GM18526 (cell line): Measurements from ENCODE around the gene SLC2A13.

Experiments
- POLR2A ChIP-seq: IDR thresholded peaks from 3 replicates; pipeline ENCODE4 v1.6.1; 2011; ENCODE audit not compliant: insufficient read length; ENCODE audit errors: extremely low read depth

Gene SLC2A13

GRCh38 chr12:39883411-39883810, 222.5 kb downstream of the SLC2A13 start:
- no peak for TF ChIP-seq POLR2A

- TF ChIP-seq POLR2A = no peak
Measured at GRCh38 chr12:39878753-39879152, 227.1 kb downstream of the SLC2A13 start.

GRCh38 chr12:39875721-39876120, 230.2 kb downstream of the SLC2A13 start:
- TF ChIP-seq POLR2A = no peak

- no peak for TF ChIP-seq POLR2A
Measured at GRCh38 chr12:39874785-39875184, 231.1 kb downstream of the SLC2A13 start.

DNA sequence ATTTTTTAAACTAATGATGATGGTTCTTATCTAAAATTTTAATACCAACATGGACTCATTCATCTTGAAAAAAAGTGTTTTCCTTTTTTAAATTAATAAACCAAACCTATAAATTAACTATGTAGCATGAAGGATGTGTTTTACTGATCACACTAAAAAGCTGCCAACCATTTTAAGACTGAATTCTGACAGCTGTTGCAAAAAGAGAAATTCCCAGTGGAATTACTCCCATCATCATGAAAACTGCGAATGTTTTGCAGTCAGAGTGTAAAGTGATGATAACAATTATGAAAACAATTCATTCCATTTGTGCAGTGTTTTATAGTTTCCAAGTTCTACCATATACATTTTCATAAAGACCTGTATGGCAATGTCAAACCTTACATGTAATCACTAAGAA, 232.8 kb downstream of the SLC2A13 start:
- no peak for TF ChIP-seq POLR2A

GRCh38 chr12:39872425-39872824, 233.5 kb downstream of the SLC2A13 start:
- TF ChIP-seq POLR2A = no peak

GRCh38 chr12:39868328-39868725, 237.6 kb downstream of the SLC2A13 start:
- TF ChIP-seq POLR2A = no peak

DNA sequence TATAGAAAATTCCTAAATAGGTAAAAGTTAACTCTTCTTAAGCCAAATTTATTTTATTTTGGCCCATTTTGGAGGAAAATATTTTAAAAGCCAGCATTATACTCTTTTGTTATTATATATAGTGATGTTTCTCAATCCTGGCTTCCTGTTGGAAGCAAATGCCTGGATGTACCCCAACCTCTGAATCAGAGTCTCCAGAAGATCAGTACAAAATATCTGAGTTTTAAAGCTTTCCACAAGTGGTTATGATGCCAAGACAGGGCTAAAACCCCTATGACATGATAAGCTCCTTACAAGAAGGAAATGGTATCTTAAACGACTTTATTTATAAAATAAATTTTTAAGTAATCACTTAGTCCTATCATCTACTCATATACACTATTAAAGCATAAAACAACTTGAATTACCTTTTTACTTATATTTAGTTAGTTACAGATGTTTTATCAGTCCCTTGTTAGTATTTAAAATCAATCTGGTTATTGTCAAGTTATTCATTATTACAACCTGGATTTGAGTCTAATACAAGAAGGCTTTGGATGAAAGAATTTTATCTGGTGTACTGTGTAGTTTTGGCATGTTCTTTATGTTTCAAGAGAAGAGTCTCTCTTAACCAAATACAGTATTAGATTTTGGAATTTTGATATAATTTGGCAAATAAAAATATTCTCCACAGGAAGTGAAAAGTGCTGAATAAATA, 238.1 kb downstream of the SLC2A13 start:
- TF ChIP-seq POLR2A = no peak

DNA sequence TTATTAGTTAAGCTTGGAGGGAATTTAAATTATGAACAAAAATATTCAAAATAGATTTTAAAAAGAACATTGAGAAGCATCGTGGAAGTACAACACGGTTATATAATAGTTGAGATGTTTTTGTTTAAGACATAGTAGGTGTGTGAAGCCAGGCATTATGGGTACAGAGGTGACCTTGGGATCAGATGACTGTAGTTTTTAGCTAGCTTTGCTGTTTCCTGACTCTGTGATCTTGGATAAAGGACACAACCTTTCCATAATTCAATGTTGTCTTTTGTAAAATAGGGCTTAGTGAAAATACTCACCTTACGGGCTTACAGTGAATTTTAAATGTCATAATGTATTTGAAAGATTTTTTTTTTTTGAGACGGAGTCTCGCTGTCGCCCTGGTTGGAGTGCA, 239.7 kb downstream of the SLC2A13 start:
- TF ChIP-seq POLR2A = no peak

DNA sequence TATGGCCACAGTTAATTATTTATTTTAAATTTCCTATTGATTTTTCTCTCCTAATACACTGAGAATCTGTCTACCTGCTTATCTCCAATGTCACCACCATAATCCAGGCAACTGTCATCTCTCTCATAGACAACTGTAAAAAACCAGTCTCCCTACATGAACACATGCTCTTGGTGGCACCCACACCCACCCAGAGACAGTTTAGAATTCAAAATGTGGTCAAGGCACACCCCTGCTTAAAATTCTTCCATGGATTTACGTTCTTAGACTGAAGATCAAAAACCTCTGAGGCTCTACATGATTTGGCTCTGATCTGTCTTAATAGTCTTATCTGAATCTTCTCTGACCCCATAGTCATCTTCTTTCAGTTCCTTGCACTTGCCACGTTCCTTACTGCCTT, 245.2 kb downstream of the SLC2A13 start:
- TF ChIP-seq POLR2A = no peak

GRCh38 chr12:39853003-39853402, 252.9 kb downstream of the SLC2A13 start:
- TF ChIP-seq POLR2A = no peak

GRCh38 chr12:39852346-39852745, 253.5 kb downstream of the SLC2A13 start:
- no peak for TF ChIP-seq POLR2A

DNA sequence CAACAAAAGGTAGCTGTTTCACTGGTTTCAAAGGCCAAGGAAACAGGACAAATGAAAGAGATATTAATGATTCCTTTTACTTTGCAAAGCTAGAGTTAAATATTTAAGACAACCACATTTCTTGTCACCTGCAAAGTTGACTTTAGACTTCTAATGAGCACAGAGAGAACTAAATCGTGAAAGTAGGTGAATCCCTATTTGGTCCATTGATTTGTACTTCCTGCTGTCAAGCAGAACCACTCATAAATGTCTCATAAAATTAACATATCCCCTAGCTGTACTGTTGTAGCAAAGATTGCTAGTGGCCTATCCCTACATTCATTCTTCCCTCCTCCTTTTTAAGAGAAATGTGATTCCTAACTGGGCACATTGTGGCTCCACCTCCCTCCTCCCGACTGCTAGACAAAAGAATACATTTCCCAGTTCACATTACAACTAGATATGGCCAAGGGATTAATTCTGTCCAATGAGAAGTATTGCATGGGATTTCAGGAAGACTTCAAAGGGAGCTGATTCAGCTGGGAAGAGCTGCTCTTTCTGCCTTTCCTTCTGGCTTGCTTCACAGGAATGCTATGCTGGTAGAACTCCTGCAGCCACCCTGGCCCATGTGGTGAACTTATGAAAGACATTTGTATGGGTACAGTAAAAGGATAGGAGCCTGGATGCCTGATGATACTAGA, 258.8 kb downstream of the SLC2A13 start:
- no peak for TF ChIP-seq POLR2A

- TF ChIP-seq POLR2A = no peak
Measured at GRCh38 chr12:39846304-39846703, 259.6 kb downstream of the SLC2A13 start.

DNA sequence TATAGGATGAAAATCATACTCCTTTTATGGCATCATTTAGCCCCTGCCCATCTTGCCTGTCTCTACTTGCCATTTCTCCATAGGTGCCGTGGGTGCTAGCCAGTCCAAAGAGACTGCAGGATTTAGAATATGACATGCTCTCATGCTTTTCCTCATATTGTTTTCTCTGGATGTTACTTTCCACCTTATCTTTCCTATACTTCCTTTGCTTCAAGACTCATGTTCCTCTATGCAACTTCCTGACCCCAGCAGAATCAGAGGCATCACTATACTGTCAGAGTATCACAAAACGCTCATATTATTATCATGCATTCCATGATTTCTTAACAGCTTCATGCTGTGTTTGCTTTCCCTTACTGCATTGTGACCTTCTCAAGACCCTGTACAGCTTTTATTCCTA, 265.5 kb downstream of the SLC2A13 start:
- TF ChIP-seq POLR2A = no peak

- TF ChIP-seq POLR2A = no peak
Measured at GRCh38 chr12:39839072-39839471, 266.8 kb downstream of the SLC2A13 start.
